Parathyroid adenoma (tissue), 2 donors: ENCODE results near the gene POFUT2.
A peak's percentile ranks its signal among the peaks of the same experiment; 100 is the strongest.
"Not testable (repeated sequence)": the region's sequence is repeated elsewhere in the genome, so short reads cannot be mapped to it uniquely, and the experiment has no call there.

ENCODE experiments used
- H2AFZ ChIP-seq: fragments of 300-600 bp; sonication (generic); one replicate; pipeline ENCODE4 v1.7.0; 2017; ENCODE audit warnings: antibody characterized with exemption, mild to moderate bottlenecking
- H3K27ac ChIP-seq: fragments of 300-600 bp; sonication (generic); one replicate; pipeline ENCODE4 v1.7.0; 2017
- H3K27me3 ChIP-seq: fragments of 300-600 bp; sonication (generic); one replicate; pipeline ENCODE4 v1.7.0; 2017; ENCODE audit warnings: low read length; ENCODE audit not compliant: control insufficient read depth, insufficient read depth
- H3K36me3 ChIP-seq: fragments of 300-600 bp; sonication (generic); one replicate; pipeline ENCODE4 v1.7.0; 2017; ENCODE audit warnings: low read length; ENCODE audit not compliant: control insufficient read depth, insufficient read depth
- H3K4me1 ChIP-seq: fragments of 300-600 bp; sonication (generic); one replicate; pipeline ENCODE4 v1.7.0; 2017; ENCODE audit warnings: control low read depth
- H3K4me2 ChIP-seq: fragments of 300-600 bp; sonication (generic); one replicate; pipeline ENCODE4 v1.7.0; 2017; ENCODE audit warnings: low read length
- H3K4me3 ChIP-seq: fragments of 300-600 bp; sonication (generic); one replicate; pipeline ENCODE4 v1.7.0; 2017; ENCODE audit warnings: low read depth, low read length
- H3K79me2 ChIP-seq: fragments of 300-600 bp; sonication (generic); one replicate; pipeline ENCODE4 v1.7.0; 2017; ENCODE audit warnings: control low read depth
- H3K9ac ChIP-seq: fragments of 300-600 bp; sonication (generic); one replicate; pipeline ENCODE4 v1.7.0; 2017; ENCODE audit warnings: mild to moderate bottlenecking
- H3K9me3 ChIP-seq: fragments of 300-600 bp; sonication (generic); one replicate; pipeline ENCODE4 v1.7.0; 2017; ENCODE audit warnings: low read length; ENCODE audit not compliant: control insufficient read depth
- TF ChIP-seq, protein P1 (sequence below): fragments of 300-600 bp; sonication (generic); IDR thresholded peaks from one replicate; pipeline ENCODE4 v1.7.0; 2017; ENCODE audit warnings: antibody characterized with exemption, mild to moderate bottlenecking
- donor health status: primary hyperparathyroidism.

The POFUT2 gene

GRCh38 chr21:45310459-45310858, 22.8 kb upstream of the POFUT2 start:
- no peak overlapping the region for H2AFZ ChIP-seq
- H3K4me3 ChIP-seq, result no peak overlapping the region
- H3K27ac ChIP-seq, result no peak overlapping the region
- H3K9me3 ChIP-seq, result no peaks in the 10 kb centered on the region
- no peaks in the 10 kb centered on the region for H3K4me1 ChIP-seq
- H3K36me3 ChIP-seq, result no peaks in the 10 kb centered on the region
- no peak overlapping the region for H3K9ac ChIP-seq
- H3K4me2 ChIP-seq, result no peak overlapping the region
- TF ChIP-seq, protein P1, sequence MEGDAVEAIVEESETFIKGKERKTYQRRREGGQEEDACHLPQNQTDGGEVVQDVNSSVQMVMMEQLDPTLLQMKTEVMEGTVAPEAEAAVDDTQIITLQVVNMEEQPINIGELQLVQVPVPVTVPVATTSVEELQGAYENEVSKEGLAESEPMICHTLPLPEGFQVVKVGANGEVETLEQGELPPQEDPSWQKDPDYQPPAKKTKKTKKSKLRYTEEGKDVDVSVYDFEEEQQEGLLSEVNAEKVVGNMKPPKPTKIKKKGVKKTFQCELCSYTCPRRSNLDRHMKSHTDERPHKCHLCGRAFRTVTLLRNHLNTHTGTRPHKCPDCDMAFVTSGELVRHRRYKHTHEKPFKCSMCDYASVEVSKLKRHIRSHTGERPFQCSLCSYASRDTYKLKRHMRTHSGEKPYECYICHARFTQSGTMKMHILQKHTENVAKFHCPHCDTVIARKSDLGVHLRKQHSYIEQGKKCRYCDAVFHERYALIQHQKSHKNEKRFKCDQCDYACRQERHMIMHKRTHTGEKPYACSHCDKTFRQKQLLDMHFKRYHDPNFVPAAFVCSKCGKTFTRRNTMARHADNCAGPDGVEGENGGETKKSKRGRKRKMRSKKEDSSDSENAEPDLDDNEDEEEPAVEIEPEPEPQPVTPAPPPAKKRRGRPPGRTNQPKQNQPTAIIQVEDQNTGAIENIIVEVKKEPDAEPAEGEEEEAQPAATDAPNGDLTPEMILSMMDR, result no peak
- no peaks in the 10 kb centered on the region for H3K79me2 ChIP-seq
- H3K27me3 ChIP-seq, result no peaks in the 10 kb centered on the region

GRCh38 chr21:45309987-45310381, 22.3 kb upstream of the POFUT2 start:
- Histone ChIP-seq H3K9ac (no peak overlapping the region), H3K4me1 (no peaks in the 10 kb centered on the region), H3K4me3 (no peak overlapping the region), H2AFZ (no peak overlapping the region), H3K27ac (no peak overlapping the region), H3K36me3 (no peaks in the 10 kb centered on the region), H3K9me3 (no peaks in the 10 kb centered on the region), H3K27me3 (no peaks in the 10 kb centered on the region), H3K79me2 (no peaks in the 10 kb centered on the region), H3K4me2 (no peak overlapping the region)
- TF ChIP-seq, protein P1, result no peak

- Histone ChIP-seq H2AFZ (no peak overlapping the region), H3K9me3 (no peaks in the 10 kb centered on the region), H3K27ac (peak overlapping the region; percentile 79), H3K9ac (no peak overlapping the region), H3K79me2 (no peaks in the 10 kb centered on the region), H3K4me1 (no peaks in the 10 kb centered on the region), H3K27me3 (no peaks in the 10 kb centered on the region), H3K4me2 (no peak overlapping the region), H3K4me3 (no peak overlapping the region), H3K36me3 (no peaks in the 10 kb centered on the region)
- TF ChIP-seq, protein P1, result peak; percentile 48
Measured at GRCh38 chr21:45309069-45309986, 21.6 kb upstream of the POFUT2 start.

DNA sequence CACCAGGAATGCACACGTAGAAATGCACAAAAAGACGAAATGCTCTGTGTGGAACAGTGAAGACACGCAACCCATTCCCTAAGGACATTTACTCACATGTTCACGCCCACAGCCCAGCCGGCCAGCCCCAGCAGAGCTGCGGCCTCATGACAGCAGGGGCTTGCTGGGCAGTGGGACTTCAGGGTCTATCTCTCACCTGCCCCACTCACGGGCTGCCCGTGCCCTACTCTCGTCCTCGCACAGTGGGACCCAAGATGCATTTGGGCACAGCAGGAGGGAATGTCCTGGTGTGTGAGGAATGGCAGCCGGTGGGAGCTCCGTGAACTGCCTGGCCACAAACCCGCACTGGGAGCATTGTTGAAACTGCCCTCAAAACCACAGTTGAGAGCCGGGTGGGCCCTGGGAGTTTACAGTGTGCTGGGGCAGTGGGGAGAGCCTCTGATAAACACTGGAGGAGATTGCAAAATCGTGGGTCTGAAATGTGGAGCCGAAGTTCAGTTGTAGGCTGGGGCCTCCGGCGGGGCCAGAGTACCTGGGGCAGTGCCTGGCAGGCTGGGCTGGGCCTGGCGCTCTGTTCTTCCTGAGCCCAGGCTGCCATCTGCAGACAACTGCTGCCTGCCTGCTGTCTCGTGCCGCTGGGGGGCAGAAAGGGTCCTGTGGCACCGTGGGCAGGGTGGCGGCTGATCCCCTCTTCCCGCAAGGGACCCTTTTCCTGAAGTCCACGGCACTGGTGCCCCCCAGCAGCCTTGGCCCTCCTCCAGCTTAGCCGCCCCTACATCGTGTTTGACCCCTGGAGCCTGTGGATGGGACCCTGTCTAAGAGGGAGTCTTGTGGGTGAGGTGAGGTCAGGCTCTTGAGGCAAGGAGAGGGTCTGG, 20.7 kb upstream of the POFUT2 start:
- Histone ChIP-seq H3K79me2 (no peaks in the 10 kb centered on the region), H3K27me3 (no peaks in the 10 kb centered on the region), H3K4me2 (no peak overlapping the region), H3K4me3 (no peak overlapping the region), H3K9me3 (no peaks in the 10 kb centered on the region), H3K27ac (peak overlapping the region; percentile 79), H3K9ac (no peak overlapping the region), H3K36me3 (no peaks in the 10 kb centered on the region), H2AFZ (no peak overlapping the region), H3K4me1 (no peaks in the 10 kb centered on the region)
- TF ChIP-seq, protein P1, result no peak

GRCh38 chr21:45307597-45308158, 20.0 kb upstream of the POFUT2 start:
- H3K4me1 ChIP-seq, H3K36me3 ChIP-seq, H3K9me3 ChIP-seq, H3K9ac ChIP-seq, H3K4me2 ChIP-seq, H2AFZ ChIP-seq, H3K4me3 ChIP-seq, H3K79me2 ChIP-seq, H3K27ac ChIP-seq, H3K27me3 ChIP-seq: not testable (repeated sequence)
